Measurements from ENCODE around the gene TPGS1.

GRCh38 chr19:495081-495401 lies 12.3 kb upstream of the TPGS1 start:
- no peak for TF ChIP-seq CTCF (IDR thresholded peaks at IDR 0.05; ENCODE audit: low read depth, low read length, poor library complexity, severe bottlenecking)
- no peak for TF ChIP-seq EZH2phosphoT487 (IDR thresholded peaks at IDR 0.05; ENCODE audit: borderline replicate concordance, low read length)
